MM.1S (cell line): Measurements from ENCODE around the gene PLEKHA7.

Experiments
- DNase-seq: peaks from one replicate; pipeline ENCODE4 v3.0.0-alpha.2; 2015
- H2AFZ ChIP-seq: fragments of 300-600 bp; sonication (generic); 2 replicates; pipeline ENCODE4 v1.6.0; 2016; ENCODE audit warnings: antibody characterized with exemption, low read length
- H3F3A ChIP-seq: fragments of 300-600 bp; sonication (generic); 2 replicates; pipeline ENCODE4 v1.6.1; 2016; ENCODE audit warnings: mild to moderate bottlenecking, antibody characterized with exemption, low read length, moderate library complexity, mixed read lengths; ENCODE audit not compliant: insufficient read depth
- H3K27ac ChIP-seq: fragments of 300-600 bp; sonication (generic); 2 replicates; pipeline ENCODE4 v1.5.1; 2016; ENCODE audit warnings: mild to moderate bottlenecking, low read length
- H3K27me3 ChIP-seq: fragments of 300-600 bp; sonication (generic); replicated peaks from 2 replicates; pipeline ENCODE4 v1.6.0; 2016; ENCODE audit warnings: low read length; ENCODE audit not compliant: insufficient read depth
- H3K36me3 ChIP-seq: fragments of 300-600 bp; sonication (generic); replicated peaks from 2 replicates; pipeline ENCODE4 v1.6.1; 2016; ENCODE audit warnings: mild to moderate bottlenecking, low read length, mixed read lengths; ENCODE audit not compliant: insufficient read depth
- H3K4me1 ChIP-seq: fragments of 300-600 bp; sonication (generic); 2 replicates; pipeline ENCODE4 v1.6.1; 2016; ENCODE audit warnings: low read length, mixed read lengths
- H3K4me2 ChIP-seq: fragments of 300-600 bp; sonication (generic); 2 replicates; pipeline ENCODE4 v1.6.0; 2016; ENCODE audit warnings: low read depth, low read length
- H3K4me3 ChIP-seq: fragments of 300-600 bp; sonication (generic); 2 replicates; pipeline ENCODE4 v1.5.1; 2016; ENCODE audit warnings: low read length, mixed read lengths
- H3K79me2 ChIP-seq: fragments of 300-600 bp; sonication (generic); 2 replicates; pipeline ENCODE4 v1.6.1; 2016; ENCODE audit warnings: mixed run types, low read length, mixed read lengths
- H3K9ac ChIP-seq: fragments of 300-600 bp; sonication (generic); 2 replicates; pipeline ENCODE4 v1.6.1; 2016; ENCODE audit warnings: low read length, mixed read lengths
- H3K9me2 ChIP-seq: fragments of 300-600 bp; sonication (generic); replicated peaks from 2 replicates; pipeline ENCODE4 v1.6.1; 2016; ENCODE audit warnings: mild to moderate bottlenecking, low read length, mixed read lengths; ENCODE audit not compliant: insufficient read depth
- H3K9me3 ChIP-seq: fragments of 300-600 bp; sonication (generic); replicated peaks from 2 replicates; pipeline ENCODE4 v1.6.1; 2016; ENCODE audit warnings: mild to moderate bottlenecking, low read length, mixed read lengths; ENCODE audit not compliant: insufficient read depth
- H4K20me1 ChIP-seq: fragments of 300-600 bp; sonication (generic); 2 replicates; pipeline ENCODE4 v1.6.1; 2016; ENCODE audit warnings: mild to moderate bottlenecking, low read length, moderate library complexity, mixed read lengths; ENCODE audit not compliant: insufficient read depth
- CTCF ChIP-seq: fragments of 300-600 bp; sonication (generic); IDR thresholded peaks from 2 replicates; pipeline ENCODE4 v1.5.1; 2016; ENCODE audit warnings: antibody characterized with exemption, low read length, mixed read lengths
- EZH2 ChIP-seq: fragments of 300-600 bp; sonication (generic); optimal IDR thresholded peaks from 2 replicates; pipeline ENCODE3; 2017; ENCODE audit warnings: low read depth, mild to moderate bottlenecking, antibody characterized with exemption, low read length, mixed read lengths
- EZH2phosphoT487 ChIP-seq: fragments of 300-600 bp; sonication (generic); IDR thresholded peaks from 2 replicates; pipeline ENCODE4 v1.6.1; 2018; ENCODE audit warnings: antibody characterized with exemption, low read length

Gene PLEKHA7

GRCh38 chr11:16982809-16983208 lies 31.4 kb downstream of the PLEKHA7 start:
- Histone ChIP-seq H3F3A (peaks cover 40% of the 10 kb centered on the region), H2AFZ (peak overlapping the region; percentile 53), H3K27ac (peak overlapping the region; percentile 86), H3K4me3 (peak overlapping the region; percentile 10; the same call in 1 of the 2 replicates), H3K9ac (peak overlapping the region; percentile 53), H3K4me2 (peak overlapping the region; percentile 86), H3K79me2 (peaks cover 87% of the 10 kb centered on the region), H4K20me1 (no peaks in the 10 kb centered on the region), H3K9me2 (no peaks in the 10 kb centered on the region), H3K36me3 (no peaks in the 10 kb centered on the region), H3K9me3 (no peaks in the 10 kb centered on the region), H3K27me3 (no peaks in the 10 kb centered on the region), H3K4me1 (peaks cover 56% of the 10 kb centered on the region)
- TF ChIP-seq EZH2 (no peak), EZH2phosphoT487 (no peak), CTCF (no peak)
- no peak for DNase-seq

GRCh38 chr11:16982256-16982671 lies 31.9 kb downstream of the PLEKHA7 start:
- H2AFZ ChIP-seq: peak overlapping the region; percentile 53
- TF ChIP-seq EZH2phosphoT487 (no peak), EZH2 (no peak), CTCF (no peak)

GRCh38 chr11:16981651-16982194 lies 32.5 kb downstream of the PLEKHA7 start:
- Histone ChIP-seq H3K27ac (peak overlapping the region; percentile 86; the same call in 1 of the 2 replicates), H3K9ac (peak overlapping the region; percentile 53), H3K4me3 (no peak overlapping the region), H4K20me1 (no peaks in the 10 kb centered on the region), H3K4me1 (peaks cover 45% of the 10 kb centered on the region), H3K9me2 (no peaks in the 10 kb centered on the region), H3K27me3 (no peaks in the 10 kb centered on the region), H3K4me2 (peak overlapping the region; percentile 86; the same call in 1 of the 2 replicates), H2AFZ (no peak overlapping the region), H3K79me2 (peaks cover 92% of the 10 kb centered on the region), H3F3A (peaks cover 29% of the 10 kb centered on the region), H3K36me3 (no peaks in the 10 kb centered on the region), H3K9me3 (no peaks in the 10 kb centered on the region)
- no peak for DNase-seq
- TF ChIP-seq EZH2 (no peak), EZH2phosphoT487 (no peak), CTCF (no peak)

More at GRCh38 chr11:16982256-16982671, 31.9 kb downstream of the PLEKHA7 start:
- no peaks in the 10 kb centered on the region for H3K36me3 ChIP-seq
- no peaks in the 10 kb centered on the region for H3K9me2 ChIP-seq
- peak overlapping the region; percentile 86 for H3K4me2 ChIP-seq
- H3K9ac ChIP-seq: peak overlapping the region; percentile 53
- DNase-seq: peak; percentile 62
- H3K27ac ChIP-seq: peak overlapping the region; percentile 86
- H3K27me3 ChIP-seq: no peaks in the 10 kb centered on the region
- H3K4me3 ChIP-seq: peak overlapping the region; percentile 10; the same call in 1 of the 2 replicates
- H3K4me1 ChIP-seq: peaks cover 51% of the 10 kb centered on the region
- H3K79me2 ChIP-seq: peaks cover 87% of the 10 kb centered on the region
- H3F3A ChIP-seq: peaks cover 34% of the 10 kb centered on the region
- no peaks in the 10 kb centered on the region for H3K9me3 ChIP-seq
- no peaks in the 10 kb centered on the region for H4K20me1 ChIP-seq
